BJ (cell line): ENCODE measurements around the gene MAP1B. TPM values are rescaled to one million over a fixed set of nuclear protein-coding genes. Genes with fewer than 3 reads are reported as not detected.

Source experiments
- CTCF ChIA-PET: fragments of 350-600 bp; formaldehyde crosslinking; extraction: SDS; loops from one replicate; lab custom pipeline; 2021; ENCODE audit warnings: antibody characterized with exemption, inconsistent platforms; lab: Yijun Ruan, JAX
- POLR2A ChIA-PET: fragments of 300-600 bp; sonication (Branson Sonifier 250); formaldehyde crosslinking; extraction: SDS; loops from one replicate; lab custom pipeline; 2021; ENCODE audit warnings: antibody characterized with exemption; lab: Charles Lee
- DNase-seq: peaks from one replicate; pipeline ENCODE4 v3.0.0-alpha.2; 2011; ENCODE audit warnings: low read depth
- H3K27me3 ChIP-seq: 2 replicates; pipeline ENCODE4 v1.6.0; 2011; ENCODE audit warnings: low read length; ENCODE audit not compliant: control insufficient read depth, insufficient read depth
- H3K36me3 ChIP-seq: 2 replicates; pipeline ENCODE4 v1.5.1; 2011; ENCODE audit warnings: low read length; ENCODE audit not compliant: control insufficient read depth, insufficient read depth
- H3K4me3 ChIP-seq: 2 replicates; pipeline ENCODE4 v1.5.1; 2011; ENCODE audit warnings: low read depth, mild to moderate bottlenecking, control low read depth, low read length
- polyA plus RNA-seq: library from polyadenylated mRNA; depleted of rRNA; stranded (reverse); fragments of >200 nt; gene quantifications from 2 replicates; pipeline ENCODE4 v1.2.3, GENCODE V29; 2011
- TF ChIP-seq, protein P1 (sequence below): IDR thresholded peaks from 2 replicates; pipeline ENCODE4 v1.5.1; 2011; ENCODE audit warnings: low read depth, mild to moderate bottlenecking, control low read depth, inconsistent platforms, low read length, moderate library complexity; ENCODE audit not compliant: insufficient read depth

The MAP1B gene
- polyA plus RNA-seq, 1 experiment = 27.1 TPM

DNA sequence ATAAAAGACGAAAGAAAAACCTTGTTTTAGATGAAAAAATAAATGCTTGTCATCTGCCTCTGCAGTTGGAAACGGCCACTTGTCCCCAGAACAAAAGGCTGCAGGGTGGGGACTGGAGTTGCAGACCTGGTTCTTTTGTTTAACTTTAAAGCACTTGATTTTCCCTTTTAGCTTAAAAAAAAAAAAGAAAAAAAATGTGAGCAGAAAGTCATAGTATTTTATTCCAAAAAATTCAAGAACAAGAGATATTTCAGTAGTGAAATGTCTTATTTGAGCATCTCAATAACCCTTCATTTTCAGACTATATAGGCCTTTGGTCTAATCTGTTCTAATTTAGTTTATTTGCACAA lies 1.8 kb downstream of the MAP1B start:
- TF ChIP-seq, protein P1, sequence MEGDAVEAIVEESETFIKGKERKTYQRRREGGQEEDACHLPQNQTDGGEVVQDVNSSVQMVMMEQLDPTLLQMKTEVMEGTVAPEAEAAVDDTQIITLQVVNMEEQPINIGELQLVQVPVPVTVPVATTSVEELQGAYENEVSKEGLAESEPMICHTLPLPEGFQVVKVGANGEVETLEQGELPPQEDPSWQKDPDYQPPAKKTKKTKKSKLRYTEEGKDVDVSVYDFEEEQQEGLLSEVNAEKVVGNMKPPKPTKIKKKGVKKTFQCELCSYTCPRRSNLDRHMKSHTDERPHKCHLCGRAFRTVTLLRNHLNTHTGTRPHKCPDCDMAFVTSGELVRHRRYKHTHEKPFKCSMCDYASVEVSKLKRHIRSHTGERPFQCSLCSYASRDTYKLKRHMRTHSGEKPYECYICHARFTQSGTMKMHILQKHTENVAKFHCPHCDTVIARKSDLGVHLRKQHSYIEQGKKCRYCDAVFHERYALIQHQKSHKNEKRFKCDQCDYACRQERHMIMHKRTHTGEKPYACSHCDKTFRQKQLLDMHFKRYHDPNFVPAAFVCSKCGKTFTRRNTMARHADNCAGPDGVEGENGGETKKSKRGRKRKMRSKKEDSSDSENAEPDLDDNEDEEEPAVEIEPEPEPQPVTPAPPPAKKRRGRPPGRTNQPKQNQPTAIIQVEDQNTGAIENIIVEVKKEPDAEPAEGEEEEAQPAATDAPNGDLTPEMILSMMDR = no peak
- H3K27me3 ChIP-seq = no peaks in the 10 kb centered on the region
- POLR2A ChIA-PET = no interaction called here
- H3K4me3 ChIP-seq = peak overlapping the region; percentile 68
- H3K36me3 ChIP-seq = no peaks in the 10 kb centered on the region
- no peak for DNase-seq
- CTCF ChIA-PET = no interaction called here

DNA sequence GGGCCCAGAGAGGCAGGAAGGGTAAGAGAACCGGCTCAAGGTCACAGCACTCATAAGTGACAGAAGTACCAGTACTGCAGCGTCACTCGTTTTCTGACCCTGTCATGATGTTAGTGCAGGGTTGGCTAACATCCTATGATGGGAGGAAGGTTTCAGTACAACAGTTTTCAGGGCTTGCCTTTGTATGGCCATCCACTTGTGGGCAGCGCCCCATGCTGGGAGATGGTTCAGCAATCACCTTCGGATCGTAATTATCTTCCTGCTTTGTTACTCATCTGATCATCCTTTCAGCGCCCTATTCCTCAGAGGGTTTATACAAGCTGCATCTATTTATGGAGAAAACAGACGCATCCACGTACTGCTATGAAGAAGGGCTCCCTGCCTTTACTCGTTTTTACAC lies 2.4 kb downstream of the MAP1B start:
- Histone ChIP-seq H3K27me3 (no peaks in the 10 kb centered on the region), H3K36me3 (no peaks in the 10 kb centered on the region), H3K4me3 (peak overlapping the region; percentile 68)
- TF ChIP-seq, protein P1 = no peak
- DNase-seq = no peak
- ChIA-PET POLR2A (no interaction called here), CTCF (interaction anchor here (1.0 to 1.9 kb wide), 2 partner anchors 10 to 160 kb away, joined by 3 to 5 read pairs; no protein-coding TSS in a partner anchor)

DNA sequence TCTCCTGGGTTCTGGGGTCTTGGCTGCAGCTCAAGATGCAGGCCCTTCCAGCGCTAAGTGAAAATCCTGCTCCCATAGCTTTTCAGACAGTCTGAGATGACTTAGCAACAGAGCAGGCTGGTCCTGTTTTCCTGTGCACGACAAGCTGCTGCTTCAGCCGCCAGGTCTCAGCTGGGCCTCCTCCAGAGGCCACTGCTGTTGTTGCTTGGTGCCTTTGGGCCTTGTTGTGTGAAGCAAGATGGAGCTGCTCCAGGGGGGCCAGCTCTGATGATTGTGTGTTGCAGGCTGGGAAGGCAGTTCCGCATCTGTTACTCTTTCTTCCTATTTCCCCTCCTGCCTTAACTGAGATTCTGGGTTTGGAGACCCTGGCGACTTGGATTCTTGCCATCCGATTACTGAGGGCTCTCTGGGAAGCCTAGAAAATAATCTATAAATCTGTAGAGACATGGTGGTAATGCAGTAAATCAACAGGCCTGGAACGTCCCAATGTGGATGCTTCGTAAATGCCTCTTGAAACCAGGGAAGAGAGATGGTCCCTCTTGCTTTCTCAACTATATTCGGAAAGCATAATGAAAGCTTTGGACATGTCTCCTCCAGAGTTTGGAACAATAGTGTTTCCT lies 3.2 kb downstream of the MAP1B start:
- TF ChIP-seq, protein P1 = no peak
- ChIA-PET POLR2A (interaction anchor here (0.6 kb wide), 1 partner anchor 35 kb away, joined by 3 read pairs; no protein-coding TSS in a partner anchor), CTCF (interaction anchor here (1.0 to 1.9 kb wide), 3 partner anchors 9 to 328 kb away, joined by 3 to 5 read pairs (median 5); no protein-coding TSS in a partner anchor)
- H3K27me3 ChIP-seq = no peaks in the 10 kb centered on the region
- H3K4me3 ChIP-seq = no peak overlapping the region
- no peaks in the 10 kb centered on the region for H3K36me3 ChIP-seq
- no peak for DNase-seq

DNA sequence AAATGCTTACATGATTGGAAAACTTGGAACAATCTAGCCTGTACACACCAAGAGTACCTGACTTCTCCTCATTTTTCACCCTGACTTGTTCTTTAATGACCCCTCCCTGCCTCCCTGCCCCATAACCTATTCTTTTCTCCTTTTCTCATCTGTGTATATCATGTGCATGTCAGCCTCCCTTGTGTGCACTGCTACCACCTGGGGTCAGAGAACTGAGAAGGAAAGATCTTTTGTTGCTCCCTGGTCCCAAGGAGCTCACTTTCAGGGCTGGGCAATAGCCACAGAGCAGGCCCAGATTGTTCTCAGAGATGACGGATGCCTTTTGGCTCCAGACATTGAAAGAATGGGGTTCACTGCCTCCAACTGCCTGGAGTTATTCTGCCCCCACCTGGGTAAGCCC lies 5.1 kb downstream of the MAP1B start:
- ChIA-PET POLR2A (no interaction called here), CTCF (interaction anchor here (1.2 to 1.6 kb wide), 3 partner anchors 12 to 330 kb away, joined by 3 to 5 read pairs (median 3); no protein-coding TSS in a partner anchor)
- DNase-seq = no peak
- TF ChIP-seq, protein P1 = no peak
- Histone ChIP-seq H3K4me3 (no peak overlapping the region), H3K27me3 (no peaks in the 10 kb centered on the region), H3K36me3 (peaks cover 1% of the 10 kb centered on the region; the same call in 1 of the 2 replicates)

DNA sequence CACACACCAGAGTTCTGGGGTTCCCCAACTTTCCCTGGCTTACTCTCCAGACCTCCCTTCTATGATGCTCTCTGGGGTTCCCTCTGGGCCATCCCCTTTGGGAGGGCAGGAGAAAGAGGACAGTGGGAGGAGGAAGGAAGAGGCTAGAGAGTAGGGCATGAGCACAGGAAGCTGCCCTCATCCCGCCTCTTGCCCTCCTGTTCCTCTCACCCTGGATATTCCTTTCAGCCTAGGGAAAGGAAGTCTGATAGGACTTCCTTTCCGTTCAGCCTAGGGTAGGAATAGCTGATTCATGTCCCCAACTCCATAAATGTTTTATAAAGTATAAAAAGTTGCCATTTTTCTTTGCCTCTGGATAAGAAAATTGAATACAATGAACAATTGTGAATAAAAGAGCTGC lies 7.4 kb downstream of the MAP1B start:
- Histone ChIP-seq H3K36me3 (peaks cover 1% of the 10 kb centered on the region; the same call in 1 of the 2 replicates), H3K4me3 (no peak overlapping the region), H3K27me3 (no peaks in the 10 kb centered on the region)
- DNase-seq = no peak
- TF ChIP-seq, protein P1 = no peak
- CTCF ChIA-PET = interaction anchor here (0.6 to 1.5 kb wide), 2 partner anchors 10 to 196 kb away, joined by 3 to 5 read pairs; no protein-coding TSS in a partner anchor
- POLR2A ChIA-PET = no interaction called here
